Caco-2 (cell line): Measurements from ENCODE around the gene VSTM5. TPM values are rescaled to one million over a fixed set of nuclear protein-coding genes. Genes with fewer than 3 reads are reported as not detected.
A peak's percentile ranks its signal among the peaks of the same experiment; 100 is the strongest.

ENCODE experiments used
- BruUV-seq: library from RNA; stranded (reverse); fragments of 400-500 nt; replicated peaks from 2 replicates; lab custom pipeline; 2021; lab: Mats Ljungman, UMichigan
- CTCF ChIA-PET: fragments of 300-600 bp; sonication (Branson Sonifier 250); formaldehyde crosslinking; loops from one replicate; lab custom pipeline; 2022; ENCODE audit warnings: antibody characterized with exemption; lab: Charles Lee
- POLR2A ChIA-PET: fragments of 300-600 bp; sonication (Branson Sonifier 250); formaldehyde crosslinking; loops from one replicate; lab custom pipeline; 2022; ENCODE audit warnings: antibody characterized with exemption; lab: Charles Lee
- DNase-seq, 2 experiments: peaks; one replicate each; pipeline versions ENCODE4 v3.0.0 to v3.0.0-alpha.2; 2020 to 2022
- H3K27me3 ChIP-seq: replicated peaks from 2 replicates; pipeline ENCODE4 v1.6.0; 2011; ENCODE audit warnings: low read length; ENCODE audit not compliant: control insufficient read depth, insufficient read depth
- H3K36me3 ChIP-seq: 2 replicates; pipeline ENCODE4 v1.5.1; 2011; ENCODE audit warnings: low read length; ENCODE audit not compliant: control insufficient read depth, insufficient read depth
- H3K4me1 ChIP-seq: fragments of 250-450 bp; sonication (Bioruptor Pico); 2 replicates; pipeline ENCODE4 v1.5.1; 2020; ENCODE audit warnings: mild to moderate bottlenecking
- H3K4me3 ChIP-seq: 2 replicates; pipeline ENCODE4 v1.5.1; 2011; ENCODE audit warnings: low read depth, mild to moderate bottlenecking, control low read depth, low read length
- H3K9me3 ChIP-seq: fragments of 250-450 bp; sonication (Bioruptor Pico); 2 replicates; pipeline ENCODE4 v1.5.1; 2020; ENCODE audit warnings: mild to moderate bottlenecking, moderate library complexity
- H3K27ac Mint-ChIP-seq: one replicate; pipeline ENCODE4 v1.8.0; 2022; ENCODE audit warnings: mixed read lengths; ENCODE audit not compliant: unreplicated experiment
- H3K27me3 Mint-ChIP-seq: one replicate; pipeline ENCODE4 v1.8.0; 2022; ENCODE audit warnings: mixed read lengths; ENCODE audit not compliant: insufficient read depth, unreplicated experiment
- H3K36me3 Mint-ChIP-seq: one replicate; pipeline ENCODE4 v1.8.0; 2022; ENCODE audit warnings: mild to moderate bottlenecking, mixed read lengths; ENCODE audit not compliant: insufficient read depth, unreplicated experiment
- H3K4me1 Mint-ChIP-seq: one replicate; pipeline ENCODE4 v1.8.0; 2022; ENCODE audit warnings: low read depth, mixed read lengths; ENCODE audit not compliant: unreplicated experiment
- H3K4me3 Mint-ChIP-seq: one replicate; pipeline ENCODE4 v1.8.0; 2022; ENCODE audit warnings: mild to moderate bottlenecking, moderate library complexity, mixed read lengths; ENCODE audit not compliant: unreplicated experiment
- H3K9me3 Mint-ChIP-seq: one replicate; pipeline ENCODE4 v1.8.0; 2022; ENCODE audit warnings: mixed read lengths; ENCODE audit not compliant: unreplicated experiment
- intact Hi-C: fragments of 100-400 bp; cut with micrococcal nuclease; formaldehyde crosslinking; loops from one replicate; pipeline ENCODE4 v1.10.0; 2022; ENCODE audit not compliant: unreplicated experiment
- total RNA-seq: library from RNA; stranded (reverse); gene quantifications from 2 replicates; pipeline ENCODE4 v1.2.3, GENCODE V29; 2022
- TF ChIP-seq, protein P1 (sequence below), 2 experiments: fragments of 200-600 bp in 1 of 2; IDR thresholded peaks; 1 replicate in 1 of 2; 2 replicates in 1 of 2; pipeline versions ENCODE4 v1.5.1 to v1.8.0; 2011 to 2022; ENCODE audit warnings: antibody characterized with exemption in 1 of 2, control low read depth in 1 of 2, inconsistent platforms in 1 of 2, low read depth in 1 of 2, low read length in 1 of 2, mild to moderate bottlenecking in 1 of 2, moderate library complexity in 1 of 2; ENCODE audit not compliant: insufficient read depth in 1 of 2, severe bottlenecking in 1 of 2, unreplicated experiment in 1 of 2

Gene VSTM5
- total RNA-seq, 1 experiment from 2014 or later: 1.5 TPM

DNA sequence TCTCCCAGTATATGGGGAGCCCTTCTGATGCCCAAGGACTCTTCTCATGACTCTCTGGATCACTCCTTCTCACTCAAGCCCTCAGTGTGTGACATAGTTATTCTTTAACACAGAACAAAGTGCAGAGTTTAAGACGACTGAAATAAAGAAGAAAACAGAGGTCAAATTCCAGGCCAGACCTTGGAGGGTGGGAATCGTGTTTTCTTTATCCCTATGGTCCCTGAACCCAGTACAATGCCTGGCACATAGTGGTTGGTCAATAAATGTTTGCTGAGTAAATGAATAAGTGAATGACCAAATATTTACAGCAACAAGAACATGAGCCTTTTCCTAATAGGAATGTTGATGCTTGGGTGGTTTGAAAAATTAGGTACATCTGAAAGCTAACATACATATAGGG, 28.8 kb downstream of the VSTM5 start:
- no TSS peak for BruUV-seq
- CTCF ChIA-PET: no interaction called here

DNA sequence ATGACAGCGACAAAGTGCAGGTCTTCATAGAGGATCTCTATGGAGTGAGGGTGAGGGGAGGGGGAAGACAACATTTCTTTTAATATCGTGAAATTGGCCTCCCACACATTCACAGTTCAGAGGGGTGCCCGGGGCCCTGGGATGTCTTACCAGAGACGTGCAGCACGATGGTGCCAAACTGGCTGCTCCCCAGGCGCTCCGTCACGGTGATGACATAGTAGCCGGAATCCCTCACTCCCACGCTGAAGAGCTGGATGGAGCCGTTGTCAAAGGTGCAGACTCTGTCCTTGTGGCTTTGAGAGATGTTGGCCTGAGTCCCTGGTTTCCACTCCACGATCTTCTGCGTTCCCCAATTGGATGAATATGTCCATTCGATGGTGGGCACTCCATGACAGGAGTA, 29.6 kb downstream of the VSTM5 start:
- no peaks in the 10 kb centered on the region for H3K9me3 ChIP-seq
- H3K27ac Mint-ChIP-seq: no peak overlapping the region

More for the DNA sequence above, 28.8 kb downstream of the VSTM5 start:
- Histone ChIP-seq H3K9me3 (no peaks in the 10 kb centered on the region), H3K27me3 (no peaks in the 10 kb centered on the region), H3K4me1 (peaks cover 36% of the 10 kb centered on the region), H3K4me3 (no peak overlapping the region), H3K36me3 (no peaks in the 10 kb centered on the region)
- Mint-ChIP-seq H3K4me1 (peaks cover 20% of the 10 kb centered on the region), H3K27me3 (no peaks in the 10 kb centered on the region), H3K27ac (peak overlapping the region; percentile 15), H3K9me3 (peaks cover 13% of the 10 kb centered on the region), H3K4me3 (no peak overlapping the region), H3K36me3 (peaks cover 19% of the 10 kb centered on the region)
- DNase-seq: peak in 1 of 2 experiments; percentile 42
- intact Hi-C loops: no loop called here
- POLR2A ChIA-PET: no interaction called here
- TF ChIP-seq, protein P1, sequence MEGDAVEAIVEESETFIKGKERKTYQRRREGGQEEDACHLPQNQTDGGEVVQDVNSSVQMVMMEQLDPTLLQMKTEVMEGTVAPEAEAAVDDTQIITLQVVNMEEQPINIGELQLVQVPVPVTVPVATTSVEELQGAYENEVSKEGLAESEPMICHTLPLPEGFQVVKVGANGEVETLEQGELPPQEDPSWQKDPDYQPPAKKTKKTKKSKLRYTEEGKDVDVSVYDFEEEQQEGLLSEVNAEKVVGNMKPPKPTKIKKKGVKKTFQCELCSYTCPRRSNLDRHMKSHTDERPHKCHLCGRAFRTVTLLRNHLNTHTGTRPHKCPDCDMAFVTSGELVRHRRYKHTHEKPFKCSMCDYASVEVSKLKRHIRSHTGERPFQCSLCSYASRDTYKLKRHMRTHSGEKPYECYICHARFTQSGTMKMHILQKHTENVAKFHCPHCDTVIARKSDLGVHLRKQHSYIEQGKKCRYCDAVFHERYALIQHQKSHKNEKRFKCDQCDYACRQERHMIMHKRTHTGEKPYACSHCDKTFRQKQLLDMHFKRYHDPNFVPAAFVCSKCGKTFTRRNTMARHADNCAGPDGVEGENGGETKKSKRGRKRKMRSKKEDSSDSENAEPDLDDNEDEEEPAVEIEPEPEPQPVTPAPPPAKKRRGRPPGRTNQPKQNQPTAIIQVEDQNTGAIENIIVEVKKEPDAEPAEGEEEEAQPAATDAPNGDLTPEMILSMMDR (IDR thresholded peaks at IDR 0.05; ENCODE audit: insufficient read depth in 1 of 2, low read depth in 1 of 2, low read length in 1 of 2, severe bottlenecking in 1 of 2, unreplicated experiment in 1 of 2): no peak

DNA sequence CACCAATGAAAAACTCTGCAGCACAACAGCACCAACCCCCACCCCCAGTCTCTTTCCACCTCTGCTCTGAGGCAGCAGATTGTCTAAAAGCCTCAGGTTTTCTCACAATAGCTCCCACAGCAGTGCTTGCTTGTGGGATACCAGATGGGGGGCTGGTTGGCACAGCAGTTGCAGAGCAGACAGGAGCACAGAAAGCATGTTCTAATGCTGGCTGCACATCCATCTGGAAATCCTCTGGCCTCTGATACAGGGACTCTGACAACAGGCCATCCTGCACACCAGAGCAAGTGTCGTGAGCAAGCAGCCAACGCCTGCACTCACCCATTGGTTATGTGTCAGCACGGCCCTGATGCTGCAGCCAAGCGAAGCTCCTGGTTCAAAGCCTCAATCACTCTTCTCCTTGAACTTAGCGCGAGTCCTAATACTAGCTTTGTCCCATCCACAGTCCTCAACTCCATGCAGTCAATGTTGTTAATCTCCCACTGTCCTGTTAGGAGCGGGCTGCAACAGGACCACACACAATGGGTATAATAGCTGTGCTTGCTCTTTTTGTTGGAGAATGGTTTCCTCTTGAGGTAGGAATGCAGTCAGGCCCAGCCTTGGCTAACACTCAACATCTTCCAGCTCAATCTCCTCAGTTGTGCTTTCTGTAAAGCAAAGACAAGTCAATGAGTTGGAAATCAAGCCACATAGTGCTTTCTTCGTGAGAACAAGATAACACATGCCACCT, 30.3 kb downstream of the VSTM5 start:
- no peak for DNase-seq
- no TSS peak for BruUV-seq
- peaks cover 44% of the 10 kb centered on the region for H3K4me1 ChIP-seq
- no peaks in the 10 kb centered on the region for H3K27me3 ChIP-seq
- intact Hi-C loops: no loop called here
- Mint-ChIP-seq H3K27ac (no peak overlapping the region), H3K36me3 (peaks cover 29% of the 10 kb centered on the region), H3K4me1 (peaks cover 20% of the 10 kb centered on the region), H3K4me3 (no peak overlapping the region), H3K9me3 (peaks cover 13% of the 10 kb centered on the region), H3K27me3 (no peaks in the 10 kb centered on the region)
- POLR2A ChIA-PET: interaction anchor here (1.9 kb wide), 1 partner anchor 36 kb away, joined by 6 read pairs; the partner anchor contains the start of gene MED17
- no peaks in the 10 kb centered on the region for H3K36me3 ChIP-seq
- H3K4me3 ChIP-seq: no peak overlapping the region
- TF ChIP-seq, protein P1 (IDR thresholded peaks at IDR 0.05; ENCODE audit: insufficient read depth in 1 of 2, low read depth in 1 of 2, low read length in 1 of 2, severe bottlenecking in 1 of 2, unreplicated experiment in 1 of 2): no peak
- H3K9me3 ChIP-seq: no peaks in the 10 kb centered on the region
- CTCF ChIA-PET: interaction anchor here (0.6 to 0.7 kb wide), 3 partner anchors 22 to 177 kb away, joined by 3 read pairs; no protein-coding TSS in a partner anchor

More for the DNA sequence above, 29.6 kb downstream of the VSTM5 start:
- peaks cover 20% of the 10 kb centered on the region for H3K4me1 Mint-ChIP-seq
- H3K36me3 Mint-ChIP-seq: peaks cover 22% of the 10 kb centered on the region
- no peak overlapping the region for H3K4me3 ChIP-seq
- no peak for DNase-seq
- H3K4me3 Mint-ChIP-seq: no peak overlapping the region
- H3K27me3 ChIP-seq: no peaks in the 10 kb centered on the region
- TF ChIP-seq, protein P1 (IDR thresholded peaks at IDR 0.05; ENCODE audit: insufficient read depth in 1 of 2, low read depth in 1 of 2, low read length in 1 of 2, severe bottlenecking in 1 of 2, unreplicated experiment in 1 of 2): no peak
- no peaks in the 10 kb centered on the region for H3K27me3 Mint-ChIP-seq
- peaks cover 36% of the 10 kb centered on the region for H3K4me1 ChIP-seq
- H3K9me3 Mint-ChIP-seq: peaks cover 13% of the 10 kb centered on the region
- POLR2A ChIA-PET: no interaction called here
- no TSS peak for BruUV-seq
- no peaks in the 10 kb centered on the region for H3K36me3 ChIP-seq
- intact Hi-C loops: no loop called here
- CTCF ChIA-PET: no interaction called here
